ENCODE results near the gene DNAH8.

The DNAH8 gene, protein sequence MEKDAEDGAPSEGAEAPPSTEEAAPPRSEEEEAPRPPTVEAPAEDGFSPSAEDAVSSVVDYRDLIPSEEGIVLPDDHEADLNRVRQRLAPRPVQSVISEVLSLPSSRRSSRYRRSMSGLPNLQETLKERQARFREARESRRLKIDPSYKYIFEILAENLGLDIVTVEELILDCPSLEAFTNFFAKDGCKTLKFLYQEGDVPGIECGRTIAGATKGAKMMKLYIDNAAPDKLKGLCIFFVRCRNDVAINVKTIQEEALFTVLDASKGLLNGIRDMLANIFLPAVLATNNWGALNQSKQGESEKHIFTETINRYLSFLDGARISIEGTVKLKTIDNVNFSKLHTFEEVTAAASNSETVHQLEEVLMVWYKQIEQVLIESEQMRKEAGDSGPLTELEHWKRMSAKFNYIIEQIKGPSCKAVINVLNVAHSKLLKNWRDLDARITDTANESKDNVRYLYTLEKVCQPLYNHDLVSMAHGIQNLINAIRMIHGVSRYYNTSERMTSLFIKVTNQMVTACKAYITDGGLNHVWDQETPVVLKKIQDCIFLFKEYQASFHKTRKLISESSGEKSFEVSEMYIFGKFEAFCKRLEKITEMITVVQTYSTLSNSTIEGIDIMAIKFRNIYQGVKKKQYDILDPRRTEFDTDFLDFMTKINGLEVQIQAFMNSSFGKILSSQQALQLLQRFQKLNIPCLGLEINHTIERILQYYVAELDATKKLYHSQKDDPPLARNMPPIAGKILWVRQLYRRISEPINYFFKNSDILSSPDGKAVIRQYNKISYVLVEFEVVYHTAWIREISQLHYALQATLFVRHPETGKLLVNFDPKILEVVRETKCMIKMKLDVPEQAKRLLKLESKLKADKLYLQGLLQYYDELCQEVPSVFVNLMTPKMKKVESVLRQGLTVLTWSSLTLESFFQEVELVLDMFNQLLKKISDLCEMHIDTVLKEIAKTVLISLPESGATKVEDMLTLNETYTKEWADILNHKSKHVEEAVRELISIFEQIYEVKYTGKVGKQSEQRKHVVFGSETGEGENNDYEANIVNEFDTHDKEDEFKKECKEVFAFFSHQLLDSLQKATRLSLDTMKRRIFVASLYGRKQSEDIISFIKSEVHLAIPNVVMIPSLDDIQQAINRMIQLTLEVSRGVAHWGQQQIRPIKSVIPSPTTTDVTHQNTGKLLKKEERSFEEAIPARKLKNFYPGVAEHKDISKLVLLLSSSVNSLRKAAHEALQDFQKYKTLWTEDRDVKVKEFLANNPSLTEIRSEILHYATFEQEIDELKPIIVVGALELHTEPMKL (N-terminal part only)

DNA sequence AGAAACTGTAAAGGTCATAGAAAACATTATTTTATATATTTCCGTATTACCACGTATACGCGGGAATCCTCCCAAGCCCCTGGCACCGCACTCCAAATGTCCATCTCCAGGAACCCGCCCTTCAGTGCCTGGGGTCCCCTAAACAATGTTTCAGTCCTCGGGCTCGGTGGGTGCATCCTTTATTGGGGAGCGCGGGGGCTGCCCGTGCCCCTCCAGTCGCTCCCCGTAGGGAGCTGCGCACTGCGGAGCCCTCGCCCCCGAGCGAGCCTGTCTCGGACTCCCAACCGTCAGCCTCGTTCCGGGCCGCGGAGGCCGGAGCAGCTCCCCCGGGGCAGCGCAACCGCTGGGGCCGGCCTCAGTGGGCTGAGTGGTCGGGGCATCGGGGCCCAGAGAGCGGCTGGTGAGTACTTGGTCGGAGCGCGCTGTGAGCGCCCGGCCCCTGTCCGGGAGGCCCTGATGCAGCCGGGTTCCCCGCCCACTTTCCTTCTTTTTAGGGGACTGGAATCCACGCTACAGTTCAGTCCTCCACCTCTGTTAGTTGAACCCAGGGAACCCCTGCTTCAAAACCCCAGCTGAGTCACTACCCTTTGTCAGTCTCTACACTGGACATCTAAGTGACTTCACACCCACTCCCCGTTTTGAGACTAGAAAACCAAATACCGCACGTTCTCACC, at the start of gene DNAH8:
DNAH8 (plus strand) TSS at position 296 of the 674 bp plus-strand sequence. CDS start 7,499 bp downstream, outside the sequence.
- DNase-seq = peak in 1 of 2 donors; percentile 17

GRCh38 chr6:38671885-38672467, 43.1 kb upstream of the DNAH8 start:
- DNase-seq = peak in 1 of 2 donors; percentile 21

- DNase-seq = peak; percentile 5 to 45
Measured at GRCh38 chr6:38673397-38674165, 41.5 kb upstream of the DNAH8 start.

- no peak for DNase-seq
Measured at GRCh38 chr6:38676236-38676973, 38.7 kb upstream of the DNAH8 start.

- no peak for DNase-seq
Measured at GRCh38 chr6:38676974-38677544, 38.1 kb upstream of the DNAH8 start.

DNA sequence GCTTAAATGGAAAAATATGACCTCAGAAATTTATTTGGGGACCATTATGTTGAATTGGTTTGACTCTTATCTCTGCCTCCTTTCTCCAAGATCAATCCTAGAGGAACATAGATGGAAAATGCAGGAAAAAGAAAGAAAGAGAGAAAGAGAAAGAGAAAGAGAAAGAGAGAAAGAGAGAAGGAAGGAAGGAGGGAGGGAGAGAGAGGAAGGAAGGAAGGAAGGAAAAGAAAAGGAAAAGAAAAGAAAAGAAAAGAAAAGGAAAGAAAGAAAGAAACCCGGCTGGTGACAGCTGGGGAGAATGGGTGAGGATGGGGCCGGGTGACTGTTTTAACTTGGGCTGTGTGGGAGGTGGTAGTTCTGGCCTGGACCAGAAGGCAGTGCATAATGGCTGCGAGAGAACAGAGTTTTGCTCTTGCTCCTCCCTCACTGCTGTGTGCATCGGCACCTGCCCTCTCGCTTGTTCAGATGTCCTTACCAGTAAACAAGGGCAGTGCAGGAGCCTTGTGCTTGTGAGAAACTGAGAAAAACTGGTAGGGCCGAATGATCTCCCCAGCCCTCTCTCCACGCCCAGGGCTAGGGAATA, 36.8 kb upstream of the DNAH8 start:
- no peak for DNase-seq

DNA sequence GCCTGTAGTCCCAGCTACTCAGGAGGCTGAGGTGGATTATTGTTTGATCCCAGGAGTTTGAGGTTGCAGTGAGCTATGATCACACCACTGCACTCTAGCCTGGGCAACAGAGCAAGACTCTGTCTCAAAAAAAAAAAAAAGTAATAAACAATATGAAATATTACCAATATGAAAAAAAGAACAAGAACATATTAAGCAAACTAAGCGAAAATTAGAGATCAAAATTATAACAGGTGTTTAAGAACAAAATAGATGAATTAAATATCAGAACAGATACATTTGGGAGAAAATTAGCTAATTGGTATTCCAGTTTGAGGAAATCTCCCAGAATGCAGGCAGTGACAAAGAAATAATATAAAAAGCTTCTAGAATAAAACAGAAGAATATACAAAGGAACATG, 35.4 kb upstream of the DNAH8 start:
- DNase-seq = no peak

DNA sequence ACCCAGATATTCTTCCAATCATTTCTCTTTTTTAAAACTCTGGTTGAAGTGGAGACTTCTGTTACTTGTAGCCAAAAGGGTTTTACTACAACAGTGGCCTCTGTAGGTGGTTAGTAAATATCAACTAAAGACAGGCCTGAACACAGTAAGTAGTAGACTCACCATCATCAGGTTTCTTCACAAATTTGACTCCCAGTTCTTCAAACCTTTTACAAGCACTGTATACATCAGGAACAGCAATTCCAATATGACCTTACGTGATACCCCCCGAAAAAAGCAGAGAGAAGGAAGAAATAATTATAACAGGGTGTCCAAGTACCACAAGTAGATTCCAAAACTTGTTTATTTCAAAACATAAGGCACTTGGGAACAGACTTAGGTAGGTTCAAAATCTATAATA, 33.3 kb upstream of the DNAH8 start:
- DNase-seq = no peak

GRCh38 chr6:38684237-38684636, 30.9 kb upstream of the DNAH8 start:
- DNase-seq = no peak

GRCh38 chr6:38684904-38685303, 30.2 kb upstream of the DNAH8 start:
- DNase-seq = no peak

- no peak for DNase-seq
Measured at GRCh38 chr6:38686270-38687042, 28.7 kb upstream of the DNAH8 start.

DNA sequence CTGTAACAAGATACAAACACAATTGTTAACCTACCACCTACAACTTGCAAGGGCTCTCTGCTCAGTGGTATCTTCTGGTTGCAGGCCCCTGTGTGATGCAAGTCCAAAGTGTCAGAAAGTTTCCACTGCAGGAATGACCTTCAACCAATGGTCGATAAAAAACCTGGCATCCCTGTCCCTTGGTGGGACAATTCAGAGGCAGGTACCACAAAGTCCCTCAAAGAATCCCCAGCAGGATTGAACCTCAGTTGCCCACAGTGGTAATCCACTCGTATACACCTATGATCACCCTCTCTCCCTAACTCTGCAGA, 28.1 kb upstream of the DNAH8 start:
- no peak for DNase-seq

DNA sequence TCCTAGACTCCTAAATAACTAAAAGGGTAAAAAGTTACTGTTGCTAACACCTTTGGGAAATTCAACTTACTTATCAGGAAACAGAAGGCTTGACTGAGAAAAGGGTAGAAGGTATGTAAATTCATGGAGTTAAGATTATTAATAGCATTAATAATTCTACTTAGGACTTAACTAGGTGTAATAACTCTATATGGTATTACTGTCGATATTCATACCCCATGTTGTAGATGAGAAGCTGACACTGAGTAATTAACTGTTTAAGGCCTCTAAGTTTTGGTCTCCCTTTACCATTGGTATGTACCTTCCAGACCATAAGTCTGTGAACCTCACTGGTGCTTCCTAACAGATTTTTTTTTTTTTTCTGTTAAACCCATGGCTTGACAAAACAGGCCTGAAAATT, 27.6 kb upstream of the DNAH8 start:
- no peak for DNase-seq

DNA sequence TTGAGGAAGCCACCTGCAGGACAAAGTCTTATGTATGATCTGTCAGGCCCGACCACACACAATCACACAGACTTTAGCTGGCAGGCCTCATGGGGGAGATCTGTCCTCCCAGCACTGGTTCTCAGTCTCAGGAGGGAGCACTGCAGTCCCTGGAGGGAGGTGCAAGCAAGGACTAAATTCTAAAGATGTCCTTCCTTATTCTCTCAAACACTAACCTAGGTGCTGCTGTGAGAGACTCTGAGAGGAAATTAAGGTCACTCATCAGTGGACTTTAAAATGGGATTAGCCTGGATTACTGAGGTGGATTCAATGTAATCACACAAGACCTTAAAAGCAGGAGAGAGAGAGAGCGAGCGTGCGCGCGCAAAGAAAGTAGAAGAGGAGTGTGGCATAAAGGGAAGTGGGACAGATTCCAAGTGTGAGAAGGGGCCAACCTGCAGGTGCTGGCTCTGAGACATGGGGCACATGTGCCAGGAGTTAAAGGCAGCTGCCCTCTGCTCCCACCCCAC, 26.5 kb upstream of the DNAH8 start:
- DNase-seq = no peak

DNA sequence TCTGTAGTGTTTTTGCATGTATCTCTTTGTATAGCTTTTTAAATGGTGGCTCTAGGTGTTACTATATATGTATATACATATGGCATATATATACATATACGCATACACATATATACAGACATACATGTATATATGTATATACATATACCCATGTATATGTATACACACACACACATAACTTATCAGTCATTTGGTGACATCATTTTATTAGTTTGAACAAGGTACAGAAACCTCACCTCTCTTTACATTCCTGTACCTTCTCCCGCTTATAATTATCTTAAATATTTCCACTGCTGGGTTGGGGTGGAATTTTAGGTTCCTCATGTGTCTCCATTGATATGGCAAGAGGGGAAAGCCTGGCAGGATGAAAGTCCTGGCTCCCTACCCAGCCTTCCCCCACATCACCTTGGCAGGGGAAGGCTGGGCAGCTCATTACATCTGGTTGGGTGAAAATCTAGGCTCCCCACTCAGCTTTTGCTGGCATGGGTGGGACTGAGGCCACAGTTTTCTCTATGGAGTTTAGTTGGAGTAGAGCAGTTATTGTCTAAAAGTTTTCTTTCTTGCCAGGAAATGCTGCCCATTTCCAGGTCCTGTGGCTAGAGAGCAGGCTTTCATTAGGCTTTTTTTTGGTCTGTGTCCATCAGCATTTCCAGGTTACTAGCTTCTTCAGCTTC, 19.7 kb upstream of the DNAH8 start:
- DNase-seq = no peak

- no peak for DNase-seq
Measured at GRCh38 chr6:38695933-38696332, 19.2 kb upstream of the DNAH8 start.

DNA sequence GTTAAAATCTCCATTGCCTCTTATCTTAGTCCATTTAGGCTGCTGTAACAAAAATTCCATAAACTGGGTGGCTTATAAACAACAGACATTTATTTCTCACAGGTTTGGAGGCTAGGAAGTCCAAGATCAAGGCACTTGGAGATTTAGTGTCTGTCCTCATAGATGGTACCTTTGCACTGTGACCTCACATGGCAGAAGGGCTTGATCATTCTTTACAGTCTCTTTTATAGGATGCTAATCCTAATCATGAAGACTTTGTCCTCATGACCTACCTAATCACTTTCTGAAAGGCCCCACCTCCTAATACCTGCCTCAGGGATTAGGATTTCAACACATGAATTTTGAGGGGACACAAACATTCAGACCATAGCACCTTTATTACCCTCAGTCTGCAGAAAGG, 18.8 kb upstream of the DNAH8 start:
- no peak for DNase-seq

DNA sequence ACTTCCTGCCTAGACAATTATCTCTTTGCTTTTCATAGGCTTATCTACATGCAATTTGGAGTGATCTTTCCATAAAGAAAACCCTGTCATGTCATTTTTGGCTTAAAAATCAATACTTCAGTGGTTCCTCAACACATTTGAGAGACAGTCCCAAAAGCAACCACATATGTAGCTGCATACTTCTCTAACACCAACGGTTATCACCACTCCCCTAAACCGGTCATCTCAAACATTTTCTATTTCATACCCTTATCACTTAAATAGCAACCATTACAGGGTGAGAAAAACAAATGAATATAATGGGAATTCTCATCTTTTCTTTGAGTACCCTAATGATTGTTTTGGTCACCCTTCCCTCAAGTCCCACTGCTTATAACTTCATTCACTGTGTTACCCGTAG, 17.3 kb upstream of the DNAH8 start:
- no peak for DNase-seq

All from stimulated activated CD4-positive, alpha-beta T cell treated with anti-CD3 and anti-CD28 coated beads, Interleukin-2, amount 100 ng/mL, for 24 hours (primary cell).